Neutrophil (primary cell): ENCODE measurements around the gene PTCSC3.

Experiments used
- H3K27ac ChIP-seq: fragments of 200-600 bp; sonication (generic); 2 replicates; pipeline ENCODE4 v1.5.1; 2016; ENCODE audit warnings: mild to moderate bottlenecking, moderate library complexity
- H3K27me3 ChIP-seq: fragments of 200-600 bp; sonication (generic); 2 replicates; pipeline ENCODE4 v1.6.0; 2016; ENCODE audit warnings: mild to moderate bottlenecking
- H3K36me3 ChIP-seq: fragments of 200-600 bp; sonication (generic); 2 replicates; pipeline ENCODE4 v1.5.1; 2017
- H3K4me1 ChIP-seq, 2 experiments: fragments of 200-600 bp in 1 of 2; sonication (generic) in 1 of 2; 1 replicate in 1 of 2; 2 replicates in 1 of 2; pipeline versions ENCODE4 v1.5.1 to v1.6.1; 2013 to 2016; ENCODE audit warnings: low read depth in 1 of 2, low read length in 1 of 2, mild to moderate bottlenecking in 1 of 2, moderate library complexity in 1 of 2; ENCODE audit not compliant: control insufficient read depth in 1 of 2, insufficient read depth in 1 of 2
- H3K4me3 ChIP-seq, 2 experiments: fragments of 200-600 bp in 1 of 2; sonication (generic) in 1 of 2; 1 replicate in 1 of 2; 2 replicates in 1 of 2; pipeline ENCODE4 v1.5.1; 2013 to 2016; ENCODE audit warnings: low read depth in 1 of 2, low read length in 1 of 2, mild to moderate bottlenecking in 1 of 2, moderate library complexity in 1 of 2
- H3K9me3 ChIP-seq: fragments of 200-600 bp; sonication (generic); 2 replicates; pipeline ENCODE4 v1.5.1; 2016
- TF ChIP-seq, protein P1 (sequence below): fragments of 200-600 bp; sonication (generic); IDR thresholded peaks from 2 replicates; pipeline ENCODE4 v1.5.1; 2016; ENCODE audit warnings: antibody characterized with exemption

Gene PTCSC3

GRCh38 chr14:36198378-36198777, 21.9 kb upstream of the PTCSC3 start:
- no peak overlapping the region for H3K4me3 ChIP-seq
- H3K36me3 ChIP-seq: no peaks in the 10 kb centered on the region
- no peak overlapping the region for H3K27ac ChIP-seq
- no peaks in the 10 kb centered on the region for H3K4me1 ChIP-seq
- H3K27me3 ChIP-seq: no peaks in the 10 kb centered on the region
- no peaks in the 10 kb centered on the region for H3K9me3 ChIP-seq
- TF ChIP-seq, protein P1, sequence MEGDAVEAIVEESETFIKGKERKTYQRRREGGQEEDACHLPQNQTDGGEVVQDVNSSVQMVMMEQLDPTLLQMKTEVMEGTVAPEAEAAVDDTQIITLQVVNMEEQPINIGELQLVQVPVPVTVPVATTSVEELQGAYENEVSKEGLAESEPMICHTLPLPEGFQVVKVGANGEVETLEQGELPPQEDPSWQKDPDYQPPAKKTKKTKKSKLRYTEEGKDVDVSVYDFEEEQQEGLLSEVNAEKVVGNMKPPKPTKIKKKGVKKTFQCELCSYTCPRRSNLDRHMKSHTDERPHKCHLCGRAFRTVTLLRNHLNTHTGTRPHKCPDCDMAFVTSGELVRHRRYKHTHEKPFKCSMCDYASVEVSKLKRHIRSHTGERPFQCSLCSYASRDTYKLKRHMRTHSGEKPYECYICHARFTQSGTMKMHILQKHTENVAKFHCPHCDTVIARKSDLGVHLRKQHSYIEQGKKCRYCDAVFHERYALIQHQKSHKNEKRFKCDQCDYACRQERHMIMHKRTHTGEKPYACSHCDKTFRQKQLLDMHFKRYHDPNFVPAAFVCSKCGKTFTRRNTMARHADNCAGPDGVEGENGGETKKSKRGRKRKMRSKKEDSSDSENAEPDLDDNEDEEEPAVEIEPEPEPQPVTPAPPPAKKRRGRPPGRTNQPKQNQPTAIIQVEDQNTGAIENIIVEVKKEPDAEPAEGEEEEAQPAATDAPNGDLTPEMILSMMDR: no peak

DNA sequence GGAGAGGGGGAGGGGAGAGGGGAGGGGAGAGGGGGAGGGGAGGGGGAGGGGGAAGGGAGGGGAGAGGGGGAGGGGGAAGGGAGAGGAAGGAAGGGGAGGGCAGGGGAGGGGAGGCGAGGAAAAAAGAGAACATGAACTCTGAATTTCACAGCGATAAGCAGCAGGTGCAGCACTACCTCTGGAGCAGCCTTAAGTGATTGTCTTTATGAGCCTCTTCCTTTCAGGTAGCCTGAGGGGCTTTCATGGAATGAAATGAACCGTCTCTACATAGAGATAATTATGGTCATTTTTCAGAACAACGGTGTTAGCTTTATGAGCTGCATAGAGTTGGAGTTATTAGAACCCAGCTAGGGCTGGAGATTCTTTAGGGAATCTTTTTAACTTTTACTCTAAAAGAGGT, 18.1 kb upstream of the PTCSC3 start:
- no peaks in the 10 kb centered on the region for H3K9me3 ChIP-seq
- TF ChIP-seq, protein P1: no peak
- H3K4me3 ChIP-seq: no peak overlapping the region
- H3K27ac ChIP-seq: no peak overlapping the region
- no peaks in the 10 kb centered on the region for H3K36me3 ChIP-seq
- H3K4me1 ChIP-seq: no peaks in the 10 kb centered on the region
- no peaks in the 10 kb centered on the region for H3K27me3 ChIP-seq

- H3K4me1 ChIP-seq: no peaks in the 10 kb centered on the region
- H3K27ac ChIP-seq: no peak overlapping the region
- H3K36me3 ChIP-seq: no peaks in the 10 kb centered on the region
- TF ChIP-seq, protein P1: no peak
- no peaks in the 10 kb centered on the region for H3K27me3 ChIP-seq
- no peak overlapping the region for H3K4me3 ChIP-seq
- H3K9me3 ChIP-seq: no peaks in the 10 kb centered on the region
Measured at GRCh38 chr14:36192530-36192929, 16.0 kb upstream of the PTCSC3 start.

- Histone ChIP-seq H3K36me3 (no peaks in the 10 kb centered on the region), H3K4me1 (no peaks in the 10 kb centered on the region), H3K27me3 (no peaks in the 10 kb centered on the region), H3K27ac (no peak overlapping the region), H3K4me3 (no peak overlapping the region), H3K9me3 (no peaks in the 10 kb centered on the region)
- TF ChIP-seq, protein P1: no peak
Measured at GRCh38 chr14:36183402-36183801, 6.9 kb upstream of the PTCSC3 start.

DNA sequence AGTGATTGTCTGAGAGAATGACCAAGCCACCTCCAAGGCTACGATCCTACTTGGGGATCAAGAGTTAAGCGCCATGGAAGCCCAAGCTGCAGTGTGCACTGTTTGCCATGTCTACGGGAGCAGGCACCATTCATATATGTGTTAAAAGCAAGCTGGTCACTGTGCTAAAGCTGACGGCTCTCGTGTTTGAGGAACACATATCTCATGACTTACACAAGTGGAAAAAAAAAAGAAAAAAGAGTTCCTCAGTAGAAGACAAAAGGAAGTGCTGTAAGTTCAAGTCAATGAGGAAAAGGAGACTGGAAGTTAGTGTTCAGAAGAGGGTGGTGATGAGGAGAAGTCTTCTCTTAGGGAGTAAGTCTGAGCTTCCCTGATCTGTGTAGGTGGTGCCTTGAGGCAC, 4.9 kb upstream of the PTCSC3 start:
- TF ChIP-seq, protein P1: no peak
- Histone ChIP-seq H3K4me1 (no peaks in the 10 kb centered on the region), H3K4me3 (no peak overlapping the region), H3K27ac (no peak overlapping the region), H3K36me3 (no peaks in the 10 kb centered on the region), H3K9me3 (no peaks in the 10 kb centered on the region), H3K27me3 (no peaks in the 10 kb centered on the region)

DNA sequence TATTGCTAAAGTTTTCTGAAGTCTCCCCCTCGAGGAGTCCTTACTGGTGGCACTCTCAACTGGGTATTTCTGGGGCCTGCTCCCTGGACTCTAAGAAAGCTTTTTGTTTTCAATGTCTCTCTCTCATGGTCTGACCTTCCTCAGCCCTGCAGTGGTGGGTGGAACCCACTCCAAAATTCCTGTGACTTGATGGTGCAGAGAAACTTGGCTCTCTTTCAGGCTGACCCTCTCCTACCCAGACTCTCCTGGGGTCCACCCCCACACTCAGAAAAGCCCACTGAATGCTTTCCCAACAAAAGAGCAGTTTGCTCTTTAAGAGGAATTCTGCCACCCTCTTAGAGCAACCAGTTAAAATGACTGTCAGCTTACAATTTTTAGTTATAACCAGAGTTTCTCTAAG, 967 bp upstream of the PTCSC3 start:
- Histone ChIP-seq H3K27ac (no peak overlapping the region), H3K4me3 (no peak overlapping the region), H3K9me3 (no peaks in the 10 kb centered on the region), H3K27me3 (no peaks in the 10 kb centered on the region), H3K36me3 (no peaks in the 10 kb centered on the region), H3K4me1 (no peaks in the 10 kb centered on the region)
- TF ChIP-seq, protein P1: no peak
